Testis (tissue), 3 donors: ENCODE measurements around the gene INHBB. TPM values are rescaled to one million over a fixed set of nuclear protein-coding genes. Genes with fewer than 3 reads are reported as not detected.

Experiments
- DNase-seq: peaks from one replicate; pipeline ENCODE4 v3.0.0-alpha.2; 2019
- H3K27ac ChIP-seq, 2 donors: fragments of 200-600 bp; sonication (generic); one replicate each; pipeline ENCODE4 v1.5.1; 2019
- H3K27me3 ChIP-seq: fragments of 200-600 bp; sonication (generic); one replicate; pipeline ENCODE4 v1.5.1; 2019
- H3K36me3 ChIP-seq: fragments of 200-600 bp; sonication (generic); one replicate; pipeline ENCODE4 v1.5.1; 2017; ENCODE audit warnings: low read depth; ENCODE audit errors: missing control alignments
- H3K4me1 ChIP-seq: fragments of 200-600 bp; sonication (generic); one replicate; pipeline ENCODE4 v1.5.1; 2019
- H3K4me3 ChIP-seq, 2 donors: fragments of 200-600 bp; sonication (generic); one replicate each; pipeline ENCODE4 v1.5.1; 2017 to 2019
- H3K9me3 ChIP-seq: fragments of 200-600 bp; sonication (generic); one replicate; pipeline ENCODE4 v1.5.1; 2017
- POLR2A ChIP-seq: fragments of 450-650 bp; IDR thresholded peaks from one replicate; pipeline ENCODE4 v1.6.1; 2017; ENCODE audit warnings: antibody characterized with exemption, mild to moderate bottlenecking, moderate library complexity
- WGBS, 2 donors: methylation state at CpG; one replicate each; pipeline ENCODE4 v1.1.5; 2018; 5-methylcytosine and 5-hydroxymethylcytosine counted together
- intact Hi-C: fragments of 100-400 bp; cut with DNase I; formaldehyde crosslinking; loops from one replicate; pipeline ENCODE4 v1.15.1; 2023; ENCODE audit warnings: low total_unique reads
- polyA plus RNA-seq: library from polyadenylated mRNA; stranded (reverse); fragments of 350-450 nt; fragmentation: Illumina TruSeq; extraction: RNeasy Lipid Tissue Mini Kit (QIAGEN cat#74804); gene quantifications from one replicate; pipeline ENCODE4 v1.2.3, GENCODE V29; 2014; ENCODE audit warnings: low read depth, low replicate concordance; ENCODE audit not compliant: insufficient read depth
- total RNA-seq, 2 donors: library from RNA; depleted of rRNA; stranded (reverse); fragments of >200 nt; gene quantifications; one replicate each; pipeline ENCODE4 v1.2.3, GENCODE V29; 2016
- TF ChIP-seq, protein P1 (sequence below), 3 experiments: fragments of 450-650 bp in 2 of 3; fragments of 200-600 bp in 1 of 3; sonication (generic) in 1 of 3; IDR thresholded peaks; one replicate each; pipeline ENCODE4 v1.5.1; 2016 to 2019; ENCODE audit warnings: antibody characterized with exemption in 3 of 3, mild to moderate bottlenecking in 2 of 3, moderate library complexity in 1 of 3

The INHBB gene
- total and polyA plus RNA-seq, 3 donors from 2014 or later, result 46.1 to 123 (median 55.4) TPM

DNA sequence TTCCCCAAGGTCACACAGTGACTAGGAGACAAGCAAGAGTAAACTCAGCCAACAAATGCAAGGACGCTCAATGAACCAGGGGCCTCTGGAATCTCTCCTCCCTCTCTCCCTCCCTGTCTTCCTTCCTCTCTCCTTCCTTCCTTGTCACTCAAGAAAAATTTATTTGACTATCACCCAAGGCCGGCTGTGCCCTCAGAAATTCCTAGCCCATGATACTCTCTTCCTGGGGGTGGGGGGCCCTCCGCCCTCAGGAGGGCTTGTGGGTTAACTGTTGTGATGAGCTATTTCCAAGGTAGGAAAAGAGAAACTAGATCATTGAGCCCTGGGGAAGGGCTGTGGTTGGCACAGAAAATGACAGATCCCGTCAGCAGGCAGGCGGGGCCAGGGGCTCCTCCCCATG, 21.7 kb downstream of the INHBB start:
- TF ChIP-seq, protein P1, sequence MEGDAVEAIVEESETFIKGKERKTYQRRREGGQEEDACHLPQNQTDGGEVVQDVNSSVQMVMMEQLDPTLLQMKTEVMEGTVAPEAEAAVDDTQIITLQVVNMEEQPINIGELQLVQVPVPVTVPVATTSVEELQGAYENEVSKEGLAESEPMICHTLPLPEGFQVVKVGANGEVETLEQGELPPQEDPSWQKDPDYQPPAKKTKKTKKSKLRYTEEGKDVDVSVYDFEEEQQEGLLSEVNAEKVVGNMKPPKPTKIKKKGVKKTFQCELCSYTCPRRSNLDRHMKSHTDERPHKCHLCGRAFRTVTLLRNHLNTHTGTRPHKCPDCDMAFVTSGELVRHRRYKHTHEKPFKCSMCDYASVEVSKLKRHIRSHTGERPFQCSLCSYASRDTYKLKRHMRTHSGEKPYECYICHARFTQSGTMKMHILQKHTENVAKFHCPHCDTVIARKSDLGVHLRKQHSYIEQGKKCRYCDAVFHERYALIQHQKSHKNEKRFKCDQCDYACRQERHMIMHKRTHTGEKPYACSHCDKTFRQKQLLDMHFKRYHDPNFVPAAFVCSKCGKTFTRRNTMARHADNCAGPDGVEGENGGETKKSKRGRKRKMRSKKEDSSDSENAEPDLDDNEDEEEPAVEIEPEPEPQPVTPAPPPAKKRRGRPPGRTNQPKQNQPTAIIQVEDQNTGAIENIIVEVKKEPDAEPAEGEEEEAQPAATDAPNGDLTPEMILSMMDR (IDR thresholded peaks at IDR 0.05), result no peak
- no peak for TF ChIP-seq POLR2A
- no peaks in the 10 kb centered on the region for H3K36me3 ChIP-seq
- WGBS, 2 donors, result 38 to 54% methylated on average over 4 to 5 of the region's 5 CpGs
- H3K27me3 ChIP-seq, result no peaks in the 10 kb centered on the region
- H3K9me3 ChIP-seq, result no peaks in the 10 kb centered on the region
- H3K4me1 ChIP-seq, result no peaks in the 10 kb centered on the region
- no peak overlapping the region for H3K27ac ChIP-seq
- no peak for DNase-seq
- intact Hi-C loops, result no loop called here
- no peak overlapping the region for H3K4me3 ChIP-seq

DNA sequence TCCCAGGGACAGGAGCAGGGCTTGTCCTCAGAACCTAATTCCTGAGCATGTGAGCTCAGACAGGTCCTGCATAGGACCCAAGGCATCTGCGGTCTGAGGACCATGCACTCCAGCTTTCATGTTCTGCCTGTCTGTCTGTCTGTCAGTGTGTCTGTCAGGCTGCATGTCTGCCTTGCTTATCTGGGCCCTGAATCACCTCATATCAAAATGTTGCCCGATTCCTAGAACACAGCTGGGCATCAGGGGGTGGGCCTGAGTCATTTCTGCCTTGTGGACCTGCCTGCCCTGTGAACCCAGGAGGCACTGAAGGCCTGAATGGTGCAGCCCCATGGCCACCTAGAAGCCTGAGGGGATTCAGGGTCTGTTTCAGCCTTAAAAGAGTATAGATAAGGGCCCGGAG, 22.1 kb downstream of the INHBB start:
- intact Hi-C loops, result no loop called here
- no peak overlapping the region for H3K27ac ChIP-seq
- WGBS, 2 donors, result 51 to 64% methylated on average over 1 to 3 of the region's 3 CpGs
- no peak overlapping the region for H3K4me3 ChIP-seq
- H3K27me3 ChIP-seq, result no peaks in the 10 kb centered on the region
- no peak for DNase-seq
- no peaks in the 10 kb centered on the region for H3K4me1 ChIP-seq
- no peaks in the 10 kb centered on the region for H3K9me3 ChIP-seq
- H3K36me3 ChIP-seq, result no peaks in the 10 kb centered on the region
- TF ChIP-seq, protein P1 (IDR thresholded peaks at IDR 0.05), result no peak
- no peak for TF ChIP-seq POLR2A

DNA sequence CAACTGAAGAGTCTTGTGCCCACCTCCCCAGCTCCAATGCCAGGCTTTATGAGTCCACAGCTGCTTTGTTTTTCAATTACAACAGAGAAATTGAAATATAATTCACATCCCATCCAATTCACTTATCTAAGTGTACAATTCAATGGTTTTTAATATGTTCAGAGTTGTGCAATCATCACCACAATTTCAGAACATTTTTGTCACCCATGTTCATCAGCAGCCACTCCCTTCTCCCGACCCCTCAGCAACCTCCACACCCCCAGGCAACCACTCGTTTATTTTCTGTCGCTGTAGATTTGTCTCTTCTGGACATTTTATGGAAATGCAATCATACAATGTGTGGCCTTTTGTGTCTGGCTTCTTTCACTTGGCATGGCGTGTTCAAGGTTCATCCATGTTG, 23.3 kb downstream of the INHBB start:
- H3K4me1 ChIP-seq, result no peaks in the 10 kb centered on the region
- 86 to 90% methylated on average over 4 of the region's 4 CpGs for WGBS, 2 donors
- no peak overlapping the region for H3K4me3 ChIP-seq
- intact Hi-C loops, result no loop called here
- no peak overlapping the region for H3K27ac ChIP-seq
- no peak for DNase-seq
- H3K36me3 ChIP-seq, result no peaks in the 10 kb centered on the region
- no peaks in the 10 kb centered on the region for H3K27me3 ChIP-seq
- H3K9me3 ChIP-seq, result no peaks in the 10 kb centered on the region
- TF ChIP-seq POLR2A, result no peak
- TF ChIP-seq, protein P1 (IDR thresholded peaks at IDR 0.05), result no peak

DNA sequence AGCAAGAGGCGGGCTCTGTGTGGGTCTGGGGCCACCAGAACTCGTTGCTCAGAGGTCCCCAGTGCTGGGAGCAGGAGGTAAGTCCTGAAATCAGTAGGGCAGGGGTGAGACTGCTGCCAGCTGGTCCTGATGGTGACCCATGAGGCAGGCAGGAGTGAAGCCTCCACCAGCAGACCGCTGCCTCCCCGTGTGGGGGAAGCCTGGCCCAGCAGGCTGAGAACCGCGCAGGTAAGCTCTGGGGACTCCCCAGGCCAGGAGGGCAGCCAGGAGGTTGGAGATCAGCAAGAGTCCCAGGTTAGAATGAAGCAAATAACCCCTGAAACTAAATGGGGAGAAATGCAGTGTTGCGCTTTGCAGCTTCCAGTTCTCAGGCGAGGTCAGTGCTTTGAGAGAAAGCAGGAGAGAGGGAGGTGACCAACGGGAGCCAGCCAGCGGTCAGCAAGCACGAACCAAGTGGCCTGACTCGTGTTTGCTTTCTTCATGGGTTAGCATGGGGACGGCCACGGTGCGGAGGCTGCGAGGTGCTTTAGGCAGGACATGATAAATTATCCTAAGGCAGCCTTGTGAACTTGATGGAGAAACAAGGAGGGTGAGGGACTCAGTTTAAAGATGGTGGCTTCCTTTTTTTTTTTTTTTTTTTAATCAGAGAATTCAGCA, 26.2 kb downstream of the INHBB start:
- H3K4me3 ChIP-seq, result no peak overlapping the region
- no peaks in the 10 kb centered on the region for H3K9me3 ChIP-seq
- intact Hi-C loops, result no loop called here
- 79 to 82% methylated on average over 13 to 16 of the region's 16 CpGs for WGBS, 2 donors
- no peak for DNase-seq
- no peaks in the 10 kb centered on the region for H3K27me3 ChIP-seq
- TF ChIP-seq POLR2A, result no peak
- TF ChIP-seq, protein P1 (IDR thresholded peaks at IDR 0.05), result no peak
- no peaks in the 10 kb centered on the region for H3K4me1 ChIP-seq
- H3K36me3 ChIP-seq, result no peaks in the 10 kb centered on the region
- H3K27ac ChIP-seq, result no peak overlapping the region

DNA sequence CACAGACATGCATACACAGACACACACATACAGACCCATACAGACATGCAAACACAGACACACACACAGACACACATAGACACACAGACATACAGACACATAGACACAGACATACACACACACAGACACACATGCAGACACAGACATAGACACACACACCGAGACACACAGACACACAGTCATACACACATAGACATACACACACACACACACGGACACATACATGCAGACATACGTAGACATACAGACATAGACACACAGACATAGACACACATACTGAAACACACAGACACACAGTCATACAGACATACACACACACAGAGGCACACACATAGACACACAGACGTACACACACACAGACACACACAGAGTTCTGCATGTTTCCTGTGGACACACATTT, 26.9 kb downstream of the INHBB start:
- intact Hi-C loops, result no loop called here
- WGBS, 2 donors, result 85 to 91% methylated on average over 4 of the region's 4 CpGs
- Histone ChIP-seq H3K4me1 (no peaks in the 10 kb centered on the region), H3K9me3 (no peaks in the 10 kb centered on the region), H3K27ac (no peak overlapping the region), H3K4me3 (no peak overlapping the region), H3K27me3 (no peaks in the 10 kb centered on the region), H3K36me3 (no peaks in the 10 kb centered on the region)
- no peak for TF ChIP-seq POLR2A
- TF ChIP-seq, protein P1 (IDR thresholded peaks at IDR 0.05), result no peak
- DNase-seq, result no peak
